HG03175 (cell line): Measurements from ENCODE around the gene METTL18.
A peak's percentile ranks its signal among the peaks of the same experiment; 100 is the strongest.
"Not testable (repeated sequence)": the region's sequence is repeated elsewhere in the genome, so short reads cannot be mapped to it uniquely, and the experiment has no call there.

ENCODE experiments used
- ATAC-seq: cut with Tn5 transposase; IDR thresholded peaks from one replicate; pipeline ENCODE4 v1.9.1; 2021; ENCODE audit warnings: mild to moderate bottlenecking, moderate library complexity; ENCODE audit not compliant: unreplicated experiment

Gene METTL18

DNA sequence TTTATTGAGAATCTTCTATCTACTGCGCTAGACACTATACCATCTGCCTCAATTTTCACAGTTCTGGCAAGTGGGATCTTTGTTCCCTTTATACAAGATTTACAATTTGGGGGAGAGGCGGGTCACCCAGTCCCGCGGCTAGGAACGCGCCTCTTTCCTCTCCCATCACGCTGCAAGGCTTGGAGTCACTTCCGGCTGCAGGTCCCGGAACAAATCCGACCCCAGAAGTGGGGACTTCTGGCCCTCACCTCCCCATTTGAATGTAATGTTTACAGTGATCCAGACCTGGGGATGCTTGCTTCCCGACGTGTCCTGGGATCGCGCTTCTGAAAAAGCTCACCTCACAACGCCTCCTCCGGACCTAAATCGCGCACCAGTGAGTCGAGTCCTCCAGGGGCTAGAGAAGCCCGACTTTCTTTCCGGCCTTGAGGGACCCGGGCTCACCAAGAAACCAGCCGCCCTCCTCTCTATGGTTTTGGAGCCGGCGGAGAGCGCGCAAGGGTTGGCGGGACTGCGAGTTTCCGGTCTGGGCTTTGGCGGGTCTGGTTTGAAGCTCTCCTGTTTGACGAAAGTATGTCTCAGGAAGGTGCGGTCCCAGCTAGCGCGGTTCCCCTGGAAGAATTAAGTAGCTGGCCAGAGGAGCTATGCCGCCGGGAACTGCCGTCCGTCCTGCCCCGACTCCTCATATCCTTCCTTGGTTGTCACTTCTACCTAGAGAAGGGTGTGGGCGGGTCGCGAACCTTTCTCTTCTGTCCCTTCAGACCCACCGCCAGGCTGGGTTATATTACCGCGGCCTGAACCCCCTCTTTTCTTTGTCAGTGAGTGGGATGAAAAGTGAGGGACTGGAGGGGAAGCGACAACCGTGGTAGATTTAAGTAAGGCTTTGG is at the start of gene METTL18:
METTL18 (minus strand) TSS at position 378 of the 887 bp plus-strand sequence. CDS start 1,212 bp downstream, outside the sequence.
- peak; percentile 96 for ATAC-seq

DNA sequence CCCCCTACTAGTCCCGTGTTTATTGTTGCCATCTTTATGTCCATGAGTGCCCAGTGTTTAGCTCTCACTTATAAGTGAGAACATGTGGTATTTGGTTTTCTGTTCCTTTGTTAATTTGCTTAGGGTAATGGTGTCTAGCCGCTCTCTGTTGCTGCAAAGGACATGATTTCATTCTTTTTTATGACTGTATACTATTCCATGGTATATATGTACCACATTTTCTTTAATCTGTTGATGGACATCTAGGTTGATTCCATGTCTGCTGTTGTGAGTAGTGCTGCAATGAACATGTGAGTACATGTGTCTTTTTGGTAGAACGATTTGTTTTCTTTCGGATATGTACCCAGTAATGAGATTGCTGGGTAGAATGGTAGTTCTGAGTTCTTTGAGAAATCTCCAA is 44.2 kb upstream of the METTL18 start:
- ATAC-seq = no peak

DNA sequence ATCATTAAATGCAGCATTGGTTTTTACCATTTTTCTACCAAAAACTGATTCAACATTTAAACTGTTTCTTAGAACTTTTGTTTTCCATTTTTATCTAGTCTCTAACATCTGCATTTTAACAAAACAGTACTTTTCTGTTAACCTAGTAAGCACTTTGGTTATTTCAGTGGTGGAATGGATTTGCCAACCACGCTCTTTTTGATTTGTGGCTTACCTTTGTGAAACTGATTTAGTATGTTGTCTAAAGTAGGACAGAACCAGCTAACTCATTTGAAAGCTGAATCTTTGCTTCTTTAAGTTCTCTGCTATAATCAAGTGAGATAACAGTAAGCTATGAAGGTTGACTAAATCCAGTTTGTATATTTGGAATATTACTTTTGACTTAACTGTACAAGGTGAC is 41.5 kb upstream of the METTL18 start:
- no peak for ATAC-seq

DNA sequence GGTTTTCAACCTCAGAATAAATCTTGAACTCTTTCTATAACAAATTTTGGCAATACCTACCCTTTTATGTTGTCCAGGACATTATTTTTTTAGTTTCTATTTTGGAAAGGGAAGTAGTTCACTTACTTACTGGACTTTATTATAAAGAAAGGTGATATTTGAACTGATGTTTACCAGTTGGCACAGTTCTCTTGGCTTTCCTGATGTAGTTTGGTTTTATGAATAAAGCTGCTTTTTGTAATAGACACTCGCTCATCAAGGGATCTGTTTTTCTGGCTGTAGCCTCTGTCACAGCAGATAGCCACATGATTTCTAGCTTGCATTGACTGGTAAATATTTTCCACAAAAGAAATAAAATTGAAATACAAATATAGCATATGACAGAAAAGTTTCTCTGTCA is 40.9 kb upstream of the METTL18 start:
- ATAC-seq = no peak

DNA sequence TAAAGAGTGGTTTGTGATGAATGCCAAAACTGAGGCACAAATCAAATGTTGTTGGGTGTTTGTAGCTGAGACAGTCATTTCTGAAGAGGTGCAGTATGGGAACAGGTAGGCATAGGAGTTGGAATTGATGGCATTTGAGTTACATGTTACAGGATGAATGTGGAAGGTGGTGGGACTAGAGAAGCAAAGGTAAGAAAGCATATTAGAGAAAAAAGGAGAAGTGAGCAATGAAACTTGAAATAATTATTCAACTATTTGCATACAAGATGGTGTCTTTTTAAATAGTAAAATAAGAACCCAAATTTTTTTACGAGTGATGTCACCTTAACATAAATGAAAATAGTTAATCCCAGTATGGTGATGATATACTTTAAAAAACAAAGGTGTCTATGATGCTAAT is 40.2 kb upstream of the METTL18 start:
- ATAC-seq = no peak

DNA sequence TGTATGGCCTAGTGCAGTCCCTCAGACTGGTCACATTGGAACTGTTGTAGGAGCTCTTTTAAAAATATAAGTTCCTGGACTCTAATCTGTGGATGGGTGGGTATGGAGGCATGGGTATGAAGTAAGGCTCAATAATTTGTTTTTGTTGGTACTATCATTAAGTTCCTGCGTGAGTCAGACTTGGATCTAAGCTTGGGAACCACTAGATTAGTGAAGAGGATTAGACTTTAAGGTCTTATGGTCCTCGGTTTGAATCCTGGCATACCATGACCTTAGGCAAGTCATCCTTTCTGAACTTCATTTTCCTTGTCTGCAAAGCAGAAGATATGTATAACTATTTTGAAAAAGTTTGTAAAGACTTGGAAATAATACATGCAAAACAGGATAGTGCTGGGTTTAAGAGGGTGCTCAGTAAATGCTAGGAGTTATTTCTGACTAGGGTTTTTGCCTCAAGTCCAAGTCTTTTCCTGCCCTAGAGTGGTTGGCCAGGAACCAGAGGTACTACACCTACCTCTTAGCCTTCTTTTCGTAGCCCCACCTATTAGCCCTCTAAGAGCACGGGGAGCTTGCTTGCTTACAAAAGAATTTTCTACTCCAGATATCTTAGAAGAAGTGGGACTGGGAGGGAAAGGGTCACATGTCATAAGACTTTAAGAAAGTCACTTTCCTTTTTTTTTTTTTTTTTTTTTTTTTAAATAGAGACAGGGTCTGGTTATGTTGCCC is 38.6 kb upstream of the METTL18 start:
- no peak for ATAC-seq

DNA sequence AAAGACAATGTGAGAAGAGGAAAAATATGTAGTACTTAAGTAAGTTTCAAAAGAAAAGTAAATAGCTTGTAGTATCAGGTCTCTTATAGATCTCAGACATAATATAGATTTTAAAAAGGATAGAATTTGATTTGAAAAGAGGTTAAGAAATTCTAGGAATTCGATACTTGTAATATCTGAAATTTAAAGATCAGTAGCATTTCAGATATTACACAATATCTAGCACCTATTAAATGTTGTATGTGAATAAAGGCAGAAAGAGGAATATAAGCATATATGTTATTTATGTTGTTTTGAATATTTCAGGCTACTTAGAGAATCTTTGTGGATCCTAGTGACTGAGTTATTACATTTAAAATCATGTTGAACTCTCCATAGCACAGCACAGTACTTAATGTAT is 35.0 kb upstream of the METTL18 start:
- ATAC-seq = no peak

DNA sequence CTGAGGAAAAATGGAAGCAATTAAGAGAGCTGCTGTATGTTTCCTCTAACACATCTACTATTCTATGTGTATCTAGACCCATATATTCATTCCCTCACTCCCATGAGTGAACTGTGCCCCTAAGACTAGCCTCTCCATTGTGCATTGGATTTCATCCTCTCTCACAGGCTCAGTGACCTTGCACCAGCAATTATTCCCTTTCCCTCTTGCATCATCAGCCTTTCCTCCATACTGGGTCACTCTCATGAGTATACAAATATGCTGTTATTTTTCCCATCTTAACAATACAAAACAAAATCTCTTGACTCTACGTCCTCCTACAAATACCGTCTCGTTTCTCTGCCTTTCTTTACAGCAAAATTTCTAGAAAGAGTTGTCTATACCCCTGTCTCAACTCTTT is 29.4 kb upstream of the METTL18 start:
- no peak for ATAC-seq

DNA sequence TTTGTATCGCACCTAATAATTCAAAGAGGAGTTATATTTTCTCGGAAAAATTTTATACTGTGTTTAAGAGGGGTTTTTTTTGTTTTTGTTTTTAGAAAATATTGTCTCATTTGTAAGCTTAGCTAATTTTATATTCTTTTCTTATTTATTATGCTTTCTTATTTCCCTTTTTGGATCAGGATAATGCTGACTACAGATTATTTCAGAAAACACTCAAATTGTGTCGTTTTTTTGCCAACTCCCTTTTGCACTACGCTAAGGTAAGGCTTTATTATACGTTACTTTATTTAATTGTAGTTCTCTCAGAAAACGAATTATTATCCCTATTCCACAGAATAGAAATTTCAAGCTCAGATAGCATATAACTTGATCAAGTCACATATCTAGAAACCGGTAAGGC is 26.8 kb upstream of the METTL18 start:
- no peak for ATAC-seq

DNA sequence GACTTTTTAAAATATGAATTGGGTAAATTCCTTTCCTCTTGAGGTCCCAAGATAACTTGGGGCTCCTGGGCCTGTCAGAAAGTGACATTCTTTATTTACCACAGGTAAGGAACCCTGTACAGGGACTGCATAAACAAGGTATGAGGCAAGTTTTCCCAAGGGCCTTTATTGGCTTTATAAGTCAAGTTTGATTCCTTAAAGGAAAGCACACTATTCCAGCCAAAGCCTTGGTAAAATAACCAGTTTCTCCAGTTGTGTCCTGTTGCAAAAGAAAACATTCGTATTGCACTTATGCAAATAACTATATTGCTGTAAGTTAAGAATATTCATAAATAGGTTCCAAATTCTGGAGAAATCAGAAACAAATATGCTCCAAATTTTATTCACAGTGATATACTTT is 21.9 kb upstream of the METTL18 start:
- ATAC-seq = no peak

DNA sequence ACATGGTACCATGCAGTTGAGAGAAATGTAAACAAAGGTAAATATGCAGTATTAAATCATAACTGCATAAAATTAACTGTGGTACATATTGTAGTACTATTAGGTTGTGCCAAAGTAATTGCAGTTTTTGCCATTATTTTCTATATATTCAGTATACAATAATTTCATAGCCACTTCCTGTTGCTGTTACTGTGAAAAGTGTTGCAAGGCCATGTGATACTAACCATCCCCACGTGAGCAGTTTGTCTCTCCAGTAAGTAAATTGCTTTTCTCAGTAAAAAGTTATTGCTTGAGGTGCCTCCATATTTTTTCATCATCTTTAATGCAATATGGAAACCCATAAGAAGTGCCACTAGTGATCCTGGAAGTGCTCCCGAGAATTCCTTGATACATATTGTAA is 19.6 kb upstream of the METTL18 start:
- no peak for ATAC-seq

DNA sequence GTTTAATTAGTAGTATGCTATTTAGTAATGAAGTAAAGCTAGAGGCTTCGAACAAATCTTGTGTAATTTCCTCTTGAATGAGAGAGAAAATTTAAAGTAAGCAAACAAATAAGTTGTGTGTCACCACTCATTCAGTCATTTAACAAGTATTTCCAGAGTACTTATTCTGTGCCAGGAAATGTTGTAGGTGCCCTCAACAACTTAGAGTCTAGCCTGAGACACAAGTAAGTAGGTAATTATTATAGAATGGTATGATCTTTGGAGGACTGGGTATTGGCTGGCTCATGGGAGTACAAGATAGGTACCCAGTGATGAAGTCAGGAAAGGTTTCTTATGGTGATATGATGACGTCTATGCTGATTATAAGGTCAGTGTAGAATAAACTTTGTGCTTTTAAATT is 17.4 kb upstream of the METTL18 start:
- ATAC-seq = no peak

DNA sequence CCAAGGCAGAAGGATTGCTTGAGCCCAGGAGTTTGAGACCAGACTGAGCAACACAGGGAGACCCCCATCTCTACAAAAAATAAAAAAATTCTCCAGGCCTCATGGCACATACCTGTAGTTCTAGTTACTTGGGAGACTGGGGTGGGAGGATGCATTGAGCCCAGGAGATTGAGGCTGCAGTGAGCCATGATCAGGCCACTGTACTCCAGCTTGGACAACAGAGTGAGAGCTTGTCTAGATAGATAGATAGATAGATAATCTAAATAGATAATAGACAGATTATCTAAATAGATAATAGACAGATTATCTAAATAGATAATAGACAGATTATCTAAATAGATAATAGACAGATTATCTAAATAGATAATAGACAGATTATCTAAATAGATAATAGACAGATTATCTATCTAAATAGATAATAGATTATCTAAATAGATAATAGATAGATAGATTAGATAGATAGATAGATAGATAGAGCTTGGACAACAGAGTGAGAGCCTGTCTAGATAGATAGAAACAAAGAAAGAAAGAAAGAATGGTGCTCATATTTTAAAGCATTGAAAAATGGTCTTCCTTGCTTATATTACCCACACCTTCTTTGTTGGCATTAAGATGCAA is 16.8 kb upstream of the METTL18 start:
- ATAC-seq = not testable (repeated sequence)

DNA sequence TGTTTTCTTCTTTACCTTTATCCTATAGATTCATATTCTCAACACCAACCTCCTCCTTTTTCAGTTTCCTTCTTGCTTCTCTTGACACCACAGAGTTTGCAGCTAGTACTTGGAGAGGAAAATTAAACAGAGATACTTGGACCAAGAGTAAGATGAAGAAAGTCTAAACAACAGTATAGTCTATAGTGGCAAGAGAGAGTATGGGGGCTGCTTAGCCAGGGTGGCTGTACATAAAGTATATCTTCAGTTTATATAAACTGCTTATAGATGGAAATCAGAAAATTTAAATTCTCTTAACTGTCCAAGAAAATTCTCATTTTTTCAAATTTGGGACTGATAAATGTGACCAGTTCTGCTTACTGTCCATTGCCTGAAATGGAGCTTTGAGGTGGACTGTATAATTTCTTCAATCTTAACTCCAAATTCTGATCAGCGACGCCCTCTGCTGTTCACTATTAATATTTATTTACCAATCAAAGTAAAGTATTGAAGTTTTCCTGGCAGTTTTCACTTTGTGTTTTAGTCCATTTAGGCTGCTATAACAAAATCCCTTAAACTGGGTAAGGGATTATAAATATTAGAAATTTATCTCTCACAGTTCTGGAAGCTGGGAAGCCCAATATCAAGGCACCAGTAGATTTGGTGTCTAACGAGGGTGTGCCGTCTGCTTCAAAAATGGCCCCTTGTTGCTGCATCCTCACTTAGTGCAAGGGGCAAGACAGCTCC is 14.8 kb upstream of the METTL18 start:
- no peak for ATAC-seq

DNA sequence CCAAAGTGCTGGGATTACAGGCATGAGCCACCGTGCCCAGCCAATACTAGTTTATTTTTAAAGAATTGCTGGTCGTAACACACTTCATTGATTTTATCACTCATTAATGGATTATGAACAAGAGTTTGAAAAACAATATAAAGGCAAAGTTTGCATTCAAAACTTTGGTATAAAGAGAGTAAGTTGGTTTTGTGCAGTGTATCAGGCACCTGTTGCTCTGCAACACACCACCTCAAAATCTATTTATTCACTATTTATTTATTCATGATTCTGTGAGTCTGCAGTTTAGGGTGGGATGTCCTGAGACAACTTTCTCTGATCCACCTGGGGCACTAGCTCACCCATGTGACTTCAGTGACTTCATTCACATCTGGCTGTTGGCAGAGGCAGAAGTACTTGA is 10.2 kb upstream of the METTL18 start:
- ATAC-seq = no peak

DNA sequence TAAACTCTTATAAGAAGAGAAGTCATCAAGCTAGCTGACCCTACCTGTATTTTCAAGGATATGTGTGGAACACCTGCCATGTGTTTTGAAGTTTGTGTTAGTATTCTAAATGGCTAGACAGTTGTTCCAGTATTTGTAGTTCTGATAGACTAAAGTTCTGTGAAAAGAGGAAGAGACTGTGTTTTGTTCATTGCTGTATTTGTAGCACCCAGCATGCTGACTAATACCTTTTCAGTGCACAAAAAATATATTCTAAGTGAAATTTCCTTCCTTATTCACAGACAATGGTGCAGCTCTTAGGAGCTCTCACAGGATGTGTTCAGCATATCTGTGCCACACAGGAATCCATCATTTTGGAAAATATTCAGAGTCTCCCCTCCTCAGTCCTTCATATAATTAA is 8.2 kb upstream of the METTL18 start:
- no peak for ATAC-seq

DNA sequence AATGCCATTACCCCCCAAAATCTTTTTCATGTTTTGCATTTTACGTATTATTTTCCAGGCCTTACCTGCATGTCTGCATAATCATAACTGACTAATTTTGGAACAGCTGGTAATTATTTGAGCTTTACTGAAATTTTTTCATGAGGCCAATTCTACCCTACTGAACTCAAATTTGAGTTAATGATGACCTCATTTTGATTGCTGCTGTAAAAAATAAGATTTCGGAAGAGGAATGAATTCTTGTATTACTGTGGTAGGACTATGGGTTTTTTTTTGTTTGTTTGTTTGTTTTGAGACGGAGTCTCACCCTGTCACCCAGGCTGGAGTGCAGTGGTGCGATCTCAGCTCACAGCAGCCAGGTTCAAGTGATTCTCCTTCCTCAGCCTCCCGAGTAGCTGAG is 2.6 kb upstream of the METTL18 start:
- ATAC-seq = no peak

DNA sequence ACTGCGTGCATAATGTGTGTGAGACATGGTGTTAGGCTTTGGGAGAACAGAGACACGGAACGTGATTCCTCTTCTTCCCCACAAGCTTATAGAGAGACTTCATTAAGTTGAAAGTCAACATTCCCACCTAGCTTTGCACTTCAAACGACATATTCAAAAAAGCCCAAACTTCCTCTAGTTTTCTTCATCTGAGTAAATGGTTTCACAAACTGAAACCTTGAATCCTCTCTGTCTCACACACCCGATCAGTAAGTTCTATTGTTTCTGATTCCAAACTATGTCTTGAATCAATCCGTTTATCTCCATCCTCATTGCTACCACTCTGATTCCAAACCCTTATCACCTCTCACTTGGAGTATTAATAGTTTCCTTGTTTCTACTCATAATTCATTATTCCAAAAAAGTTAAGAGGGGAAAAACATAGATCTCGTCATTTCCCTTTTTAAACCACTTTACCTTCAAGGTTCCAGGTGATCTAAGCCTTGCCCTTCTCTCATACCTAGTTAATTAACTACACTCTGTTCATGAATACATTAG is 1.6 kb upstream of the METTL18 start:
- ATAC-seq = no peak

DNA sequence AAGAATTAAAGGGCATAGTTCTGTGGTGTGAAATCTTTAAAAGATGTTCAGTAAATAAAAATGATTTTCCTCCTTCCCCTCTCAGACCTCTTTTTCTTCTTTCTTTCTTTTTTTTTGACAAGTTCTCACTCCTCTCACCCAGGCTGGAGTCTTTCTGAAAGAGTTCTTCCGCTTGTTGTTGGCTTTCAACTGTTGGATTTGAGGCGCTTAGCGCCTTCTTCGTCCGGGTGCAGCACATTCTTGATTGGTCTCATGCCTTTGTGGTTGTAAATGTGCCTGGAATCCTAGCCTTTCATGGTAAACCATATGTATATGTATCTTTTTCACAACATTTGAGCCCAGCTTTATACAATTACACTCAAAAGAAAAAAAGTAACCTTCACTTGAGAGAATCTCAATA is 980 bp upstream of the METTL18 start:
- ATAC-seq = no peak

DNA sequence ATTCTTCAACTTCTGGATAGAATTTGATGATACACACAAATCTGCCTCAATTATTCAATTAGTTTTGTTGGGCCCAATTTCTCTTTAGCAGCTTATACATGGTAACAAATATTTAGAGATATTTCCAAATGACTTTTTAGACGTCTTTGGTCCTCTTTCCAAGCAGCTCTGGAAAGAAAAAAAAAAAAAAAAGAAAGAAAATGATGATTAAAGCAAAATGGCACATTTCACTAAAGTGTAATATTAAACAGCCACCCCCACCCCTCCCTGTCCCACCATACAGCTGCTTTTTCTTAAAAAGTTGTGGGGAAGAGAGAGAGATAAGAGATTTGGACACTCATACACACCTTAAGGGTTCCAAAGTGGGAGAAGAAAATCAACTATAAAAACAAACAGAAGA is 977 bp downstream of the METTL18 start:
- no peak for ATAC-seq

DNA sequence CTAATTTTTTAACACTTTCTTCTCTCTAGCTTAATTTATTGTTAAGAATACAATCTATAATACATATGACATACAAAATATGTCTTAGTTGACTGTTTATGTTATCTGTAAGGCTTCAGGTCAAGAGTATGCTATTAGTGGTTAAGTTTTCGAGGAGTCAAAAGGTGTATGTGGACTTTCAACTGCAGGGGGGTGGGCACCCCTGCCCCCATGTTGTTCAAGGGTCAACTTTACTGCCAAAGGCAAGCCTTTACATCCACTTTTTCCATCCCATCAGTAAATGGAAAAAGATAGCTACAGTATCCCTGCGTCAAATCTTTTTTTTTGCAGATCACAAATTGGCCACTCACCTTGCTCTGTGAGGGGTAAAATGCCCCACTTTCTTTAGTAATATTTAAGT is 6.3 kb downstream of the METTL18 start:
- no peak for ATAC-seq
